ENCODE data around the gene ANGEL1.

The ANGEL1 gene

DNA sequence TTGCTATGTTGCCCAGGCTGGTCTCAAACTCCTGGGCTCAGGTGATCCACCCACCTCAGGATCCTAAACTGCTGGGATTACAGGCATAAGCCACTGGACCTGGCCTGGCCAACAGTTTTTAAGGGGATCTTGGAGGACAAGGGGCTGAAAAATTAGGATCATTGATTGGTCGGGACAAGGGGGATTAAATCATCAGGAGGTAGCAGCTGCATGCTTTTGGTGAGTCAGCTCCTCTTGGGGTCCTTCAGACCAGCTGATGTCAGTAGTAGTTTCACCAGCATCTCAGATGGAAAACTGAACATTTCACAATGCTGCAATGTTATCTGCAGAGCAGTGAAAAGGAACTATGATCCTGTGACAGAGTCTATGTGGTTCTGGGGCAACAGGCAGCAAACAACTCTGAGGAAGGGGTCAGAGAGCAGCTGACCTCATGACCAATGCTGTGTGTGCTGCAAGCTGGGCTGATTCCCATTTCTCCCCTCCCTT is 19.9 kb upstream of the ANGEL1 start:
- TF ChIP-seq, protein P1, sequence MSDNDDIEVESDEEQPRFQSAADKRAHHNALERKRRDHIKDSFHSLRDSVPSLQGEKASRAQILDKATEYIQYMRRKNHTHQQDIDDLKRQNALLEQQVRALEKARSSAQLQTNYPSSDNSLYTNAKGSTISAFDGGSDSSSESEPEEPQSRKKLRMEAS (IDR thresholded peaks at IDR 0.05), result no peak
- TF ChIP-seq NFIC (IDR thresholded peaks at IDR 0.05) (no peak), EP300 (IDR thresholded peaks at IDR 0.05; ENCODE audit: borderline replicate concordance) (no peak), ZBTB7A (IDR thresholded peaks at IDR 0.05; ENCODE audit: low read depth) (no peak), FOXM1 (IDR thresholded peaks at IDR 0.05; ENCODE audit: borderline replicate concordance, low read depth) (no peak), TEAD4 (IDR thresholded peaks at IDR 0.05) (no peak), TCF12 (IDR thresholded peaks at IDR 0.05; ENCODE audit: low read depth) (no peak), EGR1 (IDR thresholded peaks at IDR 0.05) (no peak), TAF1 (IDR thresholded peaks at IDR 0.05; ENCODE audit: low read depth) (no peak), CEBPB (IDR thresholded peaks at IDR 0.05) (no peak), YY1 (IDR thresholded peaks at IDR 0.05; ENCODE audit: low read depth) (no peak), RAD21 (IDR thresholded peaks at IDR 0.05; ENCODE audit: low read depth) (no peak)
- TF ChIP-seq, protein P2, sequence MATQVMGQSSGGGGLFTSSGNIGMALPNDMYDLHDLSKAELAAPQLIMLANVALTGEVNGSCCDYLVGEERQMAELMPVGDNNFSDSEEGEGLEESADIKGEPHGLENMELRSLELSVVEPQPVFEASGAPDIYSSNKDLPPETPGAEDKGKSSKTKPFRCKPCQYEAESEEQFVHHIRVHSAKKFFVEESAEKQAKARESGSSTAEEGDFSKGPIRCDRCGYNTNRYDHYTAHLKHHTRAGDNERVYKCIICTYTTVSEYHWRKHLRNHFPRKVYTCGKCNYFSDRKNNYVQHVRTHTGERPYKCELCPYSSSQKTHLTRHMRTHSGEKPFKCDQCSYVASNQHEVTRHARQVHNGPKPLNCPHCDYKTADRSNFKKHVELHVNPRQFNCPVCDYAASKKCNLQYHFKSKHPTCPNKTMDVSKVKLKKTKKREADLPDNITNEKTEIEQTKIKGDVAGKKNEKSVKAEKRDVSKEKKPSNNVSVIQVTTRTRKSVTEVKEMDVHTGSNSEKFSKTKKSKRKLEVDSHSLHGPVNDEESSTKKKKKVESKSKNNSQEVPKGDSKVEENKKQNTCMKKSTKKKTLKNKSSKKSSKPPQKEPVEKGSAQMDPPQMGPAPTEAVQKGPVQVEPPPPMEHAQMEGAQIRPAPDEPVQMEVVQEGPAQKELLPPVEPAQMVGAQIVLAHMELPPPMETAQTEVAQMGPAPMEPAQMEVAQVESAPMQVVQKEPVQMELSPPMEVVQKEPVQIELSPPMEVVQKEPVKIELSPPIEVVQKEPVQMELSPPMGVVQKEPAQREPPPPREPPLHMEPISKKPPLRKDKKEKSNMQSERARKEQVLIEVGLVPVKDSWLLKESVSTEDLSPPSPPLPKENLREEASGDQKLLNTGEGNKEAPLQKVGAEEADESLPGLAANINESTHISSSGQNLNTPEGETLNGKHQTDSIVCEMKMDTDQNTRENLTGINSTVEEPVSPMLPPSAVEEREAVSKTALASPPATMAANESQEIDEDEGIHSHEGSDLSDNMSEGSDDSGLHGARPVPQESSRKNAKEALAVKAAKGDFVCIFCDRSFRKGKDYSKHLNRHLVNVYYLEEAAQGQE (IDR thresholded peaks at IDR 0.05; ENCODE audit: low read depth), result no peak

DNA sequence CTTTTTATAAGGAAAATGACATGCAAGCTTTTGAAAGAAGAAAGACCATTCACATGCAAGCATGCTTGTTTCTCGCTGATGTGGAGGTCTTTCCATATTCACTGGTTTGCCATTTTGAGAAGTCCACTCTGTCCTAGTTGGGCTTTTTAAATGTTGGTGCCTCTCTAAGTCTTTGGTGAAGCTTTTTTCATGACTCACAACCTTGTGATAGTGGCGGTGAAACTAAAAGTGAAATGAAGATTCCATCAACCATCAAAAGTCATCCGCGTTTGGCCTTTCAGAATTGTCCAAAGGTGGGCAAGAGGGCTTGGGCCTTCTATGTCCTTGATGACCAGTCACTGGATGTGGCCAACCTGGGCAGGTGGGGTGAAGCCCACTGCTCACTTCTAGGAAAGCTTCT is 17.9 kb upstream of the ANGEL1 start:
- TF ChIP-seq TAF1 (IDR thresholded peaks at IDR 0.05; ENCODE audit: low read depth) (no peak), CEBPB (IDR thresholded peaks at IDR 0.05) (no peak), NFIC (IDR thresholded peaks at IDR 0.05) (no peak), FOXM1 (IDR thresholded peaks at IDR 0.05; ENCODE audit: borderline replicate concordance, low read depth) (no peak)

DNA sequence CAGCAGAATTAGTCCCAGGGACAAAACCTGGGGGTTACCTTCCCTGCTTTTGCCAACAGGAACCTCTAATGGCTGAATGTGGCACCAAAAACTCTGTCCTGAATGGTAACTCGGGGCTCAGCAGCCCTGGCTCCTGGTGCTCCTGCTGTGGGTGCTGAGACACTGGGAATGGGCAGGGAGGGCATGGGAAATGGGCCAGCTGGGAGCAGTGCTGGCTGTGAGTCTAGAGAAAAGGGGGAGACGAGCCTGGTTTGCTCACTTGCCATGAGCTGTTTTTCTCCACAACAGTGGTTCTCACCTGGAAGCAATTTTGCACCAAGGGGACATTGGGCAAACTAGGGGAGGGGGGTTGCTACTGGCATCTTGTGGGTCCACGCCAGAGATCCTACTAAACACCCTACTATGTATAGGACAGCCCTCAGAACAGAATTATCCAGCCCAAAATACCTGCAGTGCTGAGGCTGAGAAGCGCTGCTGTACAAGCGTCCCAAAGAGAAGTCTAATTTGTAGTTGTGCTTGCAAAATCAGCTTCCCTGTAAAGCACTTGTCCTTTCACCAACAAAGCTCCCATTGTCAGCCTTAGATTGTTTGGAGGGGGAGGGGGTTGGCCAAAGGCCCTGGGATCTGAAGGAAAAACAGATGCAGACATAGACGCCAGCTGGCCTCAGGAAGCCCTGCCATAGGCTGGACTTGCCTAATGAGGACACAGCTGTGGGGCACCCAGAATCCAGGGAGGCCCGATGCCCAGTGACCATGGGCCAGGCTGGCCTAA is 17.2 kb upstream of the ANGEL1 start:
- TF ChIP-seq EGR1 (IDR thresholded peaks at IDR 0.05), result no peak
- TF ChIP-seq RAD21 (IDR thresholded peaks at IDR 0.05; ENCODE audit: low read depth), result no peak
- TF ChIP-seq, protein P1 (IDR thresholded peaks at IDR 0.05), result no peak
- TF ChIP-seq TCF12 (IDR thresholded peaks at IDR 0.05; ENCODE audit: low read depth), result no peak
- TF ChIP-seq, protein P3, sequence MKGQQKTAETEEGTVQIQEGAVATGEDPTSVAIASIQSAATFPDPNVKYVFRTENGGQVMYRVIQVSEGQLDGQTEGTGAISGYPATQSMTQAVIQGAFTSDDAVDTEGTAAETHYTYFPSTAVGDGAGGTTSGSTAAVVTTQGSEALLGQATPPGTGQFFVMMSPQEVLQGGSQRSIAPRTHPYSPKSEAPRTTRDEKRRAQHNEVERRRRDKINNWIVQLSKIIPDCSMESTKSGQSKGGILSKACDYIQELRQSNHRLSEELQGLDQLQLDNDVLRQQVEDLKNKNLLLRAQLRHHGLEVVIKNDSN (IDR thresholded peaks at IDR 0.05), result no peak
- TF ChIP-seq ZBTB7A (IDR thresholded peaks at IDR 0.05; ENCODE audit: low read depth), result no peak
- no peak for TF ChIP-seq NFIC (IDR thresholded peaks at IDR 0.05)
- no peak for TF ChIP-seq TEAD4 (IDR thresholded peaks at IDR 0.05)
- TF ChIP-seq CREB1 (IDR thresholded peaks at IDR 0.05; ENCODE audit: low read depth), result no peak
- TF ChIP-seq EP300 (IDR thresholded peaks at IDR 0.05; ENCODE audit: borderline replicate concordance), result no peak
- TF ChIP-seq CEBPB (IDR thresholded peaks at IDR 0.05), result no peak
- no peak for TF ChIP-seq FOXM1 (IDR thresholded peaks at IDR 0.05; ENCODE audit: borderline replicate concordance, low read depth)
- TF ChIP-seq, protein P2 (IDR thresholded peaks at IDR 0.05; ENCODE audit: low read depth), result no peak
- TF ChIP-seq YY1 (IDR thresholded peaks at IDR 0.05; ENCODE audit: low read depth), result no peak
- TF ChIP-seq TAF1 (IDR thresholded peaks at IDR 0.05; ENCODE audit: low read depth), result no peak

DNA sequence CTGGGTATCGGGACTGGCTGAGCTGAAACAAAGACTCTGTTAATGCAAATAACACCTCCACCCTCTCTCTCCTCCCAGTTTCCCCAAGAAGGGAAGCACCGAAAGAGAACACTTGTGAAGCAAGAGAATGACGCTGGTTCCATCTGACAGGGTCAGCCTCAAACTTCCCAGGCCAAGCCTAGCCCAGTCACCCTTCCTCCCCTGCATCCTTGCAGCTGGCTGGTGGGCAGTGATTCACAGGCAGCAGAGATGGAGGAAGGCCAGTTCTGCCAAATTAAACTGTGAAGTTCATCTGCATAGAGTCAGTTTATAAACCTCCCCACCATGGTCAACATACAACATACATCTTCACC is 16.3 kb upstream of the ANGEL1 start:
- TF ChIP-seq, protein P3 (IDR thresholded peaks at IDR 0.05), result no peak
- TF ChIP-seq EP300 (IDR thresholded peaks at IDR 0.05; ENCODE audit: borderline replicate concordance) (no peak), TCF12 (IDR thresholded peaks at IDR 0.05; ENCODE audit: low read depth) (no peak), NFIC (IDR thresholded peaks at IDR 0.05) (no peak), CEBPB (IDR thresholded peaks at IDR 0.05) (no peak), TEAD4 (IDR thresholded peaks at IDR 0.05) (no peak), CREB1 (IDR thresholded peaks at IDR 0.05; ENCODE audit: low read depth) (no peak), FOXM1 (IDR thresholded peaks at IDR 0.05; ENCODE audit: borderline replicate concordance, low read depth) (no peak), YY1 (IDR thresholded peaks at IDR 0.05; ENCODE audit: low read depth) (no peak), ZBTB7A (IDR thresholded peaks at IDR 0.05; ENCODE audit: low read depth) (no peak), RAD21 (IDR thresholded peaks at IDR 0.05; ENCODE audit: low read depth) (no peak), EGR1 (IDR thresholded peaks at IDR 0.05) (no peak), TAF1 (IDR thresholded peaks at IDR 0.05; ENCODE audit: low read depth) (no peak)
- TF ChIP-seq, protein P1 (IDR thresholded peaks at IDR 0.05), result no peak
- TF ChIP-seq, protein P2 (IDR thresholded peaks at IDR 0.05; ENCODE audit: low read depth), result no peak
